Hepatocyte (in vitro differentiated cells): ENCODE measurements around the gene CBX7.

Experiments used
- CTCF ChIP-seq: fragments of 200-600 bp; sonication (generic); IDR thresholded peaks from 2 replicates; pipeline ENCODE4 v1.5.1; 2016; ENCODE audit warnings: antibody characterized with exemption, mild to moderate bottlenecking; ENCODE audit not compliant: poor library complexity
- EZH2phosphoT487 ChIP-seq: fragments of 200-600 bp; sonication (generic); IDR thresholded peaks from one replicate; pipeline ENCODE4 v1.6.1; 2018; ENCODE audit warnings: antibody characterized with exemption, mild to moderate bottlenecking, low read depth, moderate library complexity; ENCODE audit not compliant: unreplicated experiment, severe bottlenecking

- no peak for TF ChIP-seq CTCF
- no peak for TF ChIP-seq EZH2phosphoT487
Measured at GRCh38 chr22:39092111-39092862, 60.2 kb downstream of the CBX7 start.
